Activated CD8-positive, alpha-beta memory T cell treated with anti-CD3 and anti-CD28 coated beads for 4 hours (primary cell): ENCODE results near the gene MAS1.
"Not testable (repeated sequence)": the region's sequence is repeated elsewhere in the genome, so short reads cannot be mapped to it uniquely, and the experiment has no call there.

Experiments used
- DNase-seq, 2 donors: peaks; one replicate each; pipeline ENCODE4 v3.0.0-alpha.2; 2020; ENCODE audit warnings: low read depth in 2 of 2

The MAS1 gene

GRCh38 chr6:159890792-159891191 lies at the start of gene MAS1:
Gene MAS1, plus strand, starts transcription at chr6:159890988. Its CDS starts 15,968 bp downstream, at chr6:159906956.
- no peak for DNase-seq

DNA sequence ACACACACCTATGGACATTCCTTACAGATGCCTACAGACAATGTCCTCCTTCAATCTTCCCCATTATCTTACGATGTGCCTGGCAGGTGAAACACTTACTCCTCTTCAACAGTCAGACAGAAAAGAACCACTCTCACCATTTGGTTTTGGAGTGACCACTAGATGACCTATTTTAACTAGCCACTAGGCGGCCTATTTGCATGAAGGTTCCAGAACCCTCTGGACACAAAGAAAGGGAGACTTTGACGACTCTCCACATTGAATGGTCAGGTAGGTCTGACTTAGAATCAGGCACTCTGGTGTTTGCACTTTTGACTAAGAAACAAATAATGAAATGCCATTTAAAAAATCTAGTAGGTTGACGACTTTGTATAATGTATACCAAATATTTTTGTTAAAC lies 48.8 kb upstream of the MAS1 start:
- no peak for DNase-seq

GRCh38 chr6:159844737-159845645 lies 45.8 kb upstream of the MAS1 start:
- no peak for DNase-seq

DNA sequence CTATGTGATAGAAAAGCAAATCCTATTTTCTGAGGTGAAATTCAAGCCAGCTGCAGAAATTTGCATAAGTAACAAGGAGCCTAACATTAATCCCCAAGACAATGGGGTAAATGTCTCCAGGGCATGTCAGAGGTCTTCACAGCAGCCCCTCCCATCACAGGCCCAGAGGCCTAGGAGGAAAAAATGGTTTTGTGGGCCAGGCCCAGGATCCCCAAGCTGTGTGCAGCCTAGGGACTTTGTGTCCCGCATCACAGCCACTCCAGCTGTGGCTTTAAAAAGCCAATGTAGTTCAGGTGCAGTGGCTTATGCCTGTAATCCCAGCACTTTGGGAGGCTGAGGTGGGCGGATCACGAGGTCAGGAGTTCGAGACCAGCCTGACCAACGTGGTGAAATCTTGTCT lies 42.2 kb upstream of the MAS1 start:
- DNase-seq: not testable (repeated sequence)

DNA sequence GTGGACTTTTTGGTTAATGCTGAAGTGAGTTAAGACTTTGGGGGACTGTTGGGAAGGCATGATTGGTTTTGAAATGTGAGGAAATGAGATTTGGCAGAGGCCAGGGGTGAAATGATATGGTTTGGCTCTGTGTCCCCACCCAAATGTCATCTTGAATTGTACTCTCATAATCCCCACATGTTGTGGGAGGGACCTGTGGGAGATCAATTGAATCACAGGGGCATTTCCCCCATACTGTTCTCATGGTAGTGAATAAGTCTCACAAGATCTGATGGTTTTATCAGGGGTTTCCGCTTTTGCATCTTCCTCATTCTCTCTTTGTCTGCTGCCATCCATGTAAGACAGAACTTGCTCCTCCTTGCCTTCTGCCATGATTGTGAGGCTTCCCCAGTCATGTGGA lies 40.9 kb upstream of the MAS1 start:
- not testable (repeated sequence) for DNase-seq

- DNase-seq: no peak
Measured at GRCh38 chr6:159852877-159853276, 37.9 kb upstream of the MAS1 start.

DNA sequence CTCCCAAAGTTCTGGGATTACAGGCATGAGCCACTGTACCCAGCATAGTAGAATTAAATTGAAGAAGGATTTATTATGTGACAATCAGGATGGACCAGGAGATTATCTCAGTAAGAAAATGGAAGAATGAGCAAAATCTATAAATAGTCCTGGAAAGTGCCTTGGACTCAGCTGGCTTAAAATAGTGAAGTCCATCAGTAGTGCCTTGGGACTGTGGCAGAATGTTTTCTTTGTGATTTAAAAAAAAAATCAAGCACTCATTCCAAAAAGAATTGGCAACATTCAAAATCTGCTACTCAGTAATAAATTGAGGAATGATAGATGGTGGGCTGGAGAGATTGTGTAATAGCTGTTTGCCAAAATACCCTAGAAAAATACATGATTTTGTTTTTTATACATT lies 37.0 kb upstream of the MAS1 start:
- DNase-seq: no peak

DNA sequence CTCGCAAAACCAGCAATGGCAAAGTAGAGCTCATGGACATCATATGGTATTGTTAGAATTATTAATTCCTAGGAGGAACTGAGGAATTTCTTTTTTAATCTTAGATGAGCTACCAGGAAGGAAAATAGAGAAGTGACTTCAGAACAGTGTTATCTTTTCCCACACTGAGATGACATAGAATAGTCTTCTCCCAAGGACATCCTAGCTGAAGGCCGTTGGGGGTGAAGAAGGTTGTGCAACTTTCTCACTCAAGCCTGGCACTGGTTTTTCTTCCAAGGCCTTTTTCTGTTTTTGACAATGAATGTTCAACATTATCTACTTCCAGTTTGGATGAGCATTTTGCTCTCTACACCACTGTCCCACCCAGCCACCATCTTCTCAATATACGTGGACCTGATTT lies 35.8 kb upstream of the MAS1 start:
- DNase-seq: no peak

GRCh38 chr6:159858259-159858658 lies 32.5 kb upstream of the MAS1 start:
- no peak for DNase-seq

DNA sequence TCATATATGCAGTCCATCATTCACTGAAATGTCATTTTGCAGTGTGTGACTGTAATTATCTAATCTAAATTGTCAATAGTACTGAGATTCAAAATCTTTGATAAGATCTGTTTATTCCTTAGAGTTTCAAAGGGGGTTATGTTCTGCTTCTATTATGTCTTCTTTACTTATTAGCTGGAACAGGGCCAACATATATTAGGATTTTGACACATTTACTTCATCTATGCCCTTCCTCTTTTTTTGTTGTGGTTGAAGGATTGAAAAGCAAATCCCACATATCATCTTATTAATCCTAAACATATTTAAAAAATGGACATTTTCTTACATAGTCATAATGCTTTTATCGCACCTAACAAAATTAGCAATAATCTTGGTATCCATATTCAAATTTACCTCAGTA lies 30.3 kb upstream of the MAS1 start:
- no peak for DNase-seq

- no peak for DNase-seq
Measured at GRCh38 chr6:159862103-159862502, 28.7 kb upstream of the MAS1 start.

- not testable (repeated sequence) for DNase-seq
Measured at GRCh38 chr6:159863341-159863740, 27.4 kb upstream of the MAS1 start.

DNA sequence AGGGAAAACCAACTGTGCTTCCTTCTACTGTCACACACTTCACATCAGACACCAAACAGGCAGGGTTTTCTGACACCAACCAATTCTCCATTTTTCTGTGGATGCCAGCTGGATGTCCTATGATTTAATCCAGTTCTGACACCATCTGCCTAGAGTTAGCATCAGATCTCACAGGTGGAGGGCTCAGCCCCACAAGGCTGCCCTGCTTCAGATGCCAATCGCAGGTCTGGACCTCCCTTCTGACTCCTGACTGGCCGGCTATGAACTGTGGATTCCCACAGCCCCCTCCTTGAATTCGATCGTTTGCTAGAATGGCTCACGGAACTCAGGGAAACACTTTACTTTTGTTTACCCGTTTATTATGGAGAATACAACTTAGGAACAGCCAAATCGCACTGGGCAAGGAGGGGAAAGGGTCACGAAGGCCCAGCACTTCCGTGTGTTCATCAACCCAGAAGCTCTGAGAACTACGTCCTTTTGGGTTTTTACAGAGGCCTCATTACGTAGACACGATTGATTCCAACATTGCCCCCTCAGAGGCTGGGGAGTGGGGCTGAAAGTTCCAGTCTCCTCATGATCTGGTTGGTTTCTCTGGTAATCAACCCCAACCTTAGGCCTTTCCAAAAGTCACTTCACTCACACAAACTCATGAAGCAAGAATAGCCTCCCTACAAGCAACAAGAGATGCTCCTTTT lies 25.4 kb upstream of the MAS1 start:
- DNase-seq: no peak

DNA sequence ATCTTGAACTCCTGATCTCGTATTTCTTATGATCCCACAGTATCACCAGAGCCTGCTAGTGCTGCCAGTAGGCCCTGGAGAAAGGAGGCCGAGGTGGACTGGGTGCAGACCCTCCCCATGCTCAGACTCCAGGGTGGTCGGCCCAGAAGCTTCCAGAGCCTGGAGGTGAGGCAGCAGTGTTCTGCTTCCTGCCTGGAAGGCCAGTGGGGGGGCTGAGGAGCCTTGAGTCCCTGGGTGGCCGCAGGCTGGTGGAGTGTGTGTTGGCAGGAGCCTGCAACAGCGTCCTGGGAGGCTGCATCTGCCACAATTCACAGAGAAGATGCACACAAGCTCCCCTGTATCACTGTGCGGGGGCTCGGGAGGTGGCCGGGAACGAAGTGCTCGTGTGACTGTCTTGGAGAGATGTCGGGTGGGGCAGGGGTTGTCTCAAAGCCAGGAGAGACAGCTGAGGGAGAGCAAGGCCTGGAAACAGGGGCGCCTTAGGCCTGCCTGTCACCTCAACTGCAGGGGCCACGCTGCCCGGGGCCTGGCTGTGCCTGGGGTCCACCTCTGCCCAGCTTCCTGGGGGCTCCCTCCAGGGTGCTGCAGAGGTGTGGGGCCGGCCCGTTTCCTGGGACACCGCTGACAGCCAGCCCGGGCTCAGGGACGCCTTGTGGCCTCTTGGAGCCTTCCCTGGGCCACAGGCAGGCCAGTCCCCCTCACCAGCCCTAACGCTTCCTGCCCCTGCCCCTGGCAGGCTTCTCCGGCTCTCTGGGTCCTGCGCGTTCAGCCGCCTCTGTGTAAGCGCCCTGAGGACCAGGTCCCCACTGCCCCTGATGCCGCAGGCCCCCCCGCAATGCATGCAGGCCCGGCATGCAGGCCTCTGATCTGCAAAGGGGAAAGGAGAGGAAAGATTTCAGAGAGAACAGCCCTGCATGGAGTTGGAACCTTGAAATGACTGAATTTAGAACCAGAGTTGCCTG lies 24.2 kb upstream of the MAS1 start:
- no peak for DNase-seq

DNA sequence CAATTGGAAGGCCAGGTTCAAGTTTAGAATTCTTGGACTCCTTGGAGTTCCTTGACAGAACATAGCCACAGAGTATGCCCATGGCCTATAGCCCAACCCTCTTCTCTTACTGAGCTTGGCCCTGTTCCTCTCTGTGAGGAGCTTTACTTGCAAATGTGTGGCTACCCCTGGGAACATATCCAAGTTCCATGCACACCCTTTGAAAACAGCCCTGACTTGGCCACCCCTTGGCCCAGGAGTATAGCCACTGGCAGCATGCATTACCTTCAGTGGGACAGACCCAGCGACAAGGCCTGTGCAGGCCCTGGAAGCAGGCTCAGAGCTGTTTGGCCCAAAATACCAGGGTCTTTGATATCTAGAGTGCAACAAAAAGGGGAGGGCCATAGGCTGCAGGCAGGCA lies 19.5 kb upstream of the MAS1 start:
- no peak for DNase-seq

DNA sequence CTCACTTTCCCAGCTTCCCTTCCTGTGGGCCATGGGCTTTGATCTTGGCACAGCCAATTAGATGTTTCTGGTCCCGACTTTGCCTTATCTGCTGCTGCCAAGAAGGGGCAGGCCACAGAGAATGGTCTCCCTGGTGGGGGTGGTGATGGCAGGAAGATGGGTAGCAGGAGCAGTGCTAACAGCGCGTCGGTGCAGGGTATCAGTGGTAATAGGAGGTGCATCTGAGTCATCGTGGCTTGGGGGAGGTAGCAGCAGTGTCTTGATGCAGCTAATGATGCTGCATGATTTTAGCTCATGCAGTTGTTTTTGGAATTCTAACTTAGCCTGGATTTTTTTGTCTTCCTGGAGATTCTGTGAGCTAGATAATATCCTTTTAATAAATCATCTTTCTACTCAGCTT lies 18.9 kb upstream of the MAS1 start:
- no peak for DNase-seq

GRCh38 chr6:159874435-159874834 lies 16.4 kb upstream of the MAS1 start:
- no peak for DNase-seq

DNA sequence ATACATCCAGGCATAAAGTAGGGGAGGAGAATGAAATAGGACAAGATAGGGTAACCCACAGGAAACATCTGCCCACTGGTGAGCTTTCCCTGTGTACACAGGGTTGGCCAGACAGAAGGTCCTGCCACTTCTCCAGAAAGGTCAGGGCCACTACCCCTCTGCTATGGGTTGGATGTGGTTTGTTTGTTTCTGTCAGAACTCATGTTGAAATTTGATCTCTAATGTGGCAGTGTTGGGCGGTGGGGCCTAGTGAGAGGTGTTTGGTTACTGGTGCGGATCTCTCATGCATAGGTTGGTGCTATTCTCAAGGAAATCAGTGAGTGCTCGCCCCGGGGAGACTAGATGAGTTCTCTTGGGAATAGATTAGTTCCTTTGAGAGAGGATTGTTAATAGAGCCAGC lies 15.6 kb upstream of the MAS1 start:
- DNase-seq: no peak

DNA sequence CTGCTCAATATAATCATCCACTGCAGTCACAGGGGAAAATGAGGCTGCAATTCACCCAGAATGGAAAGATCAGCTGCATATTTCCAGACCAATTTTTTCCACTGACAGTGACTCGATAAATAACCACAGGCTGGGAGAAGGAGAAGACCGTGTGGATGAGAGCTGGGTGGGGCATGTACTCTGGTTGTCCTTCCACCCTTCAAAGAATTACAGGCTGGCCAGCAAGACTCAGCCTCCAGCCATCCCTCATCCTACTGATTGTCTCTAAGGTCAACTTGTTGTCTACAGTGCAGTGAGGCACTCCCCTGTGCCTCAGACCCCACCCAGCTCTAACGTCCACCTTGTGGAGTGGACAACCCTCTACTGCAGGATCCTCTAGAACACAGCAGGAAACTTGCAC lies 14.5 kb upstream of the MAS1 start:
- no peak for DNase-seq

DNA sequence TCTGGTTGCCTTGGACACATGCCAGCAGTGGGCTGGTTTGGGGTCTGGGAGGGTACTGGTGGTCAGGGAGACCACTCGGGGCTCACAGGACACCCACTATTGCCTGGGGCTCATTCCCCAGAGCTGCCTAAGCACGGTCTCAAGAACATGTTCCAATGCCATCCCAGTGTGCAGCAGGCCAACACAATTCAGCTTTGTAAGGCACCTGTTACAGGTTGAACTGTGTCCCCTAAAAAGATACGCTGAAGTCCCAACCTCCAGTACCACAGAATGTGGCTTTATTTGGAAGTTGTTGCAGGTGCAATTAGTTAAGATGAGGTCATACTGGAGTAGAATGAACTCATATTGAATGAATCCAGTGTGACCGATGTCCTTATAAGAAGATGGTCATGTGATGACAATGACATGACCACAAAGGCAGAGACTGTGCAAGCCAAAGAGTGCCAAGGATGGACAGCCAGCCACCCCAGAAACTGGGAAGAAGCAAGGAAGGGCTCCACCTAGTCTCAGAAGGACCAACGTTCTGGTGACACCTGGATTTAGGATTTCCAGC lies 13.5 kb upstream of the MAS1 start:
- no peak for DNase-seq

DNA sequence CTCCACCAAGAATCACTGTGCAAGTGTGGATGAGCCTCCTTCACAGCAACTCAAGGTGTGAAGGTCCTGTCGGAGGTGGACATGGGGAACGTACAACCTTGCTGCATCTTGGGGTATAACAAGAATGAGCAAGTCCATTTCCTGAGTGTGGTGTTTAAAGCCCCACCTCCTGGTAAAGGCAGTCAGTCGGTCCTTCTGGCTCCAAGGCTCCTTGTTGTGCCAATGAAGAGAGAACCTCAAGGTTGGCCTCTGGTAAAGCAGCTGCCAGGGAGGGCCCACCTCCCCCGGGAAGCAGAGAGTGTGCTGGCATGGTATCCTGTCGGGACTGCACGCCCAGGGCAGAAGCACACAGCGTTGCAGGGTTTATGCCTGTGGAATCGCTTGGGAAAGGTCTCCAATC lies 12.4 kb upstream of the MAS1 start:
- DNase-seq: no peak

- no peak for DNase-seq
Measured at GRCh38 chr6:159879856-159880255, 10.9 kb upstream of the MAS1 start.
